ENCODE measurements around the gene PLS1. TPM values are rescaled to one million over a fixed set of nuclear protein-coding genes. Genes with fewer than 3 reads are reported as not detected.
A peak's percentile ranks its signal among the peaks of the same experiment; 100 is the strongest.

Gene PLS1
- total RNA-seq, 1 donor from 2014 or later: 15.7 TPM

DNA sequence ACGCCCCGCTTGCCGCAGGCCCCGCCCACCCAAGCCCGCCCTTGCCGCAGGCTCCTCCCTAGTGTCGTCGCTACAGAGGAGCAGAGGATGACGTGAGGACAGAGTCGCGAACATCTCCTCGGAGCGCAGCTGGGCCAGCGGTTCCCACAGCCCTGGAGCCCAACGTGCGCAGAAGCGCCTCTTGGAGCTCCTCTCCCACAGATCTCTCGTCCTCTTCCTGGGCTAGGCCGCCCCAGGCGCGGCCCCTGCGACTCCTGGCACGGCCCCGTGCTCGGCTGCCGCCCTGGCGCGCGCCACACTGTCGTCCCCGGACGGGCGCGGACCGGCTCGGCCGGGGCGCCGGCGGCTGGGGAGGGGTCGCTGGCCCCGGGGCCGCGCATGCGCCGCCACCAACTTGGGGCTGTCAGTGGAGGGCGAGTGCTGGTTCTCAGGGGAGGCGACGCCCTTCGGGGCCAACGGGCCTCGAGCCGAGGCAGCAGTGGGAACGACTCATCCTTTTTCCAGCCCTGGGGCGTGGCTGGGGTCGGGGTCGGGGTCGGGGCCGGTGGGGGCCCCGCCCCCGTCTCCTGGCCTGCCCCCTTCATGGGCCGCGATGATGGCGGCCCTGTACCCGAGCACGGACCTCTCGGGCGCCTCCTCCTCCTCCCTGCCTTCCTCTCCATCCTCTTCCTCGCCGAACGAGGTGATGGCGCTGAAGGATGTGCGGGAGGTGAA lies 127.9 kb downstream of the PLS1 start, which contains the start of gene TRPC1:
TRPC1 (plus strand) TSS at position 67 of the 714 bp plus-strand sequence; CDS start at position 593, 526 bp downstream.
- TF ChIP-seq, protein P1, sequence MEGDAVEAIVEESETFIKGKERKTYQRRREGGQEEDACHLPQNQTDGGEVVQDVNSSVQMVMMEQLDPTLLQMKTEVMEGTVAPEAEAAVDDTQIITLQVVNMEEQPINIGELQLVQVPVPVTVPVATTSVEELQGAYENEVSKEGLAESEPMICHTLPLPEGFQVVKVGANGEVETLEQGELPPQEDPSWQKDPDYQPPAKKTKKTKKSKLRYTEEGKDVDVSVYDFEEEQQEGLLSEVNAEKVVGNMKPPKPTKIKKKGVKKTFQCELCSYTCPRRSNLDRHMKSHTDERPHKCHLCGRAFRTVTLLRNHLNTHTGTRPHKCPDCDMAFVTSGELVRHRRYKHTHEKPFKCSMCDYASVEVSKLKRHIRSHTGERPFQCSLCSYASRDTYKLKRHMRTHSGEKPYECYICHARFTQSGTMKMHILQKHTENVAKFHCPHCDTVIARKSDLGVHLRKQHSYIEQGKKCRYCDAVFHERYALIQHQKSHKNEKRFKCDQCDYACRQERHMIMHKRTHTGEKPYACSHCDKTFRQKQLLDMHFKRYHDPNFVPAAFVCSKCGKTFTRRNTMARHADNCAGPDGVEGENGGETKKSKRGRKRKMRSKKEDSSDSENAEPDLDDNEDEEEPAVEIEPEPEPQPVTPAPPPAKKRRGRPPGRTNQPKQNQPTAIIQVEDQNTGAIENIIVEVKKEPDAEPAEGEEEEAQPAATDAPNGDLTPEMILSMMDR (IDR thresholded peaks at IDR 0.05; ENCODE audit: unreplicated experiment): no peak
- Mint-ChIP-seq H3K36me3 (ENCODE audit: insufficient read depth) (peaks cover 1% of the 10 kb centered on the region), H3K9me3 (ENCODE audit: low read depth) (peaks cover 12% of the 10 kb centered on the region), H3K4me1 (ENCODE audit: low read depth) (peaks cover 7% of the 10 kb centered on the region), H3K4me3 (ENCODE audit: low read depth) (peak within 1 kb of the TSS; percentile 88), H3K27ac (peak within 1 kb of the TSS; percentile 97), H3K27me3 (no peaks in the 10 kb centered on the region)
- peak; percentile 66 for DNase-seq (ENCODE audit: low spot score, unreplicated experiment)

DNA sequence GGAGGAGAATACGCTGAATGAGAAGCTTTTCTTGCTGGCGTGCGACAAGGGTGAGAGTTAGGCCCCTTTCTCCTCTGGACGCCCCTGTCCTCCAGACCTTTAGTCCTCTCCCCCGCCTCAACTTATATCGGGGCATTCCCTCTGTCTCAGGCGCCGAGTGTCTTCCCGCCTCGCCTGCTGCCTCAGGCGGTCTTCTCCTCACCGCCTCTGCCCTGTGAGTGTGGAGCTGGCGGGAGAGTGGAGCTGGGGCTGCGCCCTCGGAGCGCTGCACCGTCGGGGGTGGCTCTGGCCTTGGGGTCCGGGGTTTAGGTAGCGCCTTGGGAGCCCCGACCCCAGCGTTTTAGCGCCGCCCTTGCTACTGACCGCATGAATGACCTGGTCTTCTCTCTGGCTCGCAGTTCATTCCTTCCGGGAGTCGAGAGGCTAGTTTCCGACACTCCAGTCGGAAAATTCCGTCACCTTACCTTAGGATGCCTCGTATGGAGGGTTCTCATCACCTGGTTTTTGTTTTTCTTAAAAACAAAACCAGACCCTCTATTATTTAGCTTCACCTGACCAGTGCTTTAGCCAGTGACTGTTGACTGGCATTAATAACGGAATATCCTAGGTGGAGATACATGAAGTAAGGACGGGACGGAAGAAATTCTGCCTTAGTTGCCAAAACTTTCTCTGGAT lies 128.6 kb downstream of the PLS1 start:
- H3K4me3 Mint-ChIP-seq (ENCODE audit: low read depth): peak overlapping the region; percentile 88
- peak; percentile 38 for DNase-seq (ENCODE audit: low spot score, unreplicated experiment)
- H3K36me3 Mint-ChIP-seq (ENCODE audit: insufficient read depth): peaks cover 1% of the 10 kb centered on the region
- H3K27me3 Mint-ChIP-seq: no peaks in the 10 kb centered on the region
- H3K9me3 Mint-ChIP-seq (ENCODE audit: low read depth): peaks cover 8% of the 10 kb centered on the region
- TF ChIP-seq, protein P1 (IDR thresholded peaks at IDR 0.05; ENCODE audit: unreplicated experiment): peak; percentile 37
- peak overlapping the region; percentile 97 for H3K27ac Mint-ChIP-seq
- peaks cover 6% of the 10 kb centered on the region for H3K4me1 Mint-ChIP-seq (ENCODE audit: low read depth)

DNA sequence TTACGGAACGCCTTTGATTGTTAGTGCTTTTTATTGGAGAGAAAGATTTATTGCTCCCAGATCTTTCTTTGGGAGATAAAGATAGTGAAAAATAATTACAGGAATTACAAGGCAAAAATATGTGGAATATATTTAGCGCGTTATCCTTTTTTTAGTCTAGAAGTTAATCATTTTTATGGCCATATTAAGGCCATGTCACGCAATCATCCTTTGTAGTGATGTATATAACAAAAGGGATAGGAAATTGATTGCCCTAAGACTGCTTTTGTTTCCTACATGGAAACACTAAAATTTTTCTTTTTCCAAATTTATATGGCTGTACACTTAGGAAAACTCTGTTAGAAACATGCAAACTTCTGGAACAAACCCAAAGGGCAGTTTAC lies 129.2 kb downstream of the PLS1 start:
- DNase-seq (ENCODE audit: low spot score, unreplicated experiment): no peak
- H3K9me3 Mint-ChIP-seq (ENCODE audit: low read depth): peaks cover 8% of the 10 kb centered on the region
- H3K36me3 Mint-ChIP-seq (ENCODE audit: insufficient read depth): peaks cover 1% of the 10 kb centered on the region
- H3K4me3 Mint-ChIP-seq (ENCODE audit: low read depth): peak overlapping the region; percentile 88
- H3K27ac Mint-ChIP-seq: peak overlapping the region; percentile 97
- H3K27me3 Mint-ChIP-seq: no peaks in the 10 kb centered on the region
- TF ChIP-seq, protein P1 (IDR thresholded peaks at IDR 0.05; ENCODE audit: unreplicated experiment): no peak
- H3K4me1 Mint-ChIP-seq (ENCODE audit: low read depth): peaks cover 6% of the 10 kb centered on the region

DNA sequence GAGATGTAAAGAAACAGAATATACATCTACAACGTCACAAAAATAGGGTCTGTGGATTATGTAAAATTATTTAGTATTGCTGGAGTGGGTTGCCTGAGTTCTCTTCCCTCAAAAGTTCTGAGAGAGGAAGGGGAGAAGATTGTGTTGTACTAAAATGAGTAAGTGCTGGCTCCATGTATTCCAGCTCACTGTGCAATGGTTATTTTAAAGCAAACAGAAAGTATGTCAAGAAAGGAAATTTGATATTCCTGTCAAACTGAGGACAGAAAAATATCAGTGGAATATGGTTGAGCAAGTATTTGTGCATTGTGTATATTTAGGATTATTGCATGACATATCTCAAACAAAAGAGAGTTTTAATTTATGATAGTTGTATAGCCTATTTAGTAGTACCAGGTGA lies 129.8 kb downstream of the PLS1 start:
- no peak overlapping the region for H3K4me3 Mint-ChIP-seq (ENCODE audit: low read depth)
- H3K9me3 Mint-ChIP-seq (ENCODE audit: low read depth): peaks cover 8% of the 10 kb centered on the region
- no peak overlapping the region for H3K27ac Mint-ChIP-seq
- H3K27me3 Mint-ChIP-seq: no peaks in the 10 kb centered on the region
- no peak for DNase-seq (ENCODE audit: low spot score, unreplicated experiment)
- H3K4me1 Mint-ChIP-seq (ENCODE audit: low read depth): peaks cover 6% of the 10 kb centered on the region
- TF ChIP-seq, protein P1 (IDR thresholded peaks at IDR 0.05; ENCODE audit: unreplicated experiment): no peak
- H3K36me3 Mint-ChIP-seq (ENCODE audit: insufficient read depth): peaks cover 1% of the 10 kb centered on the region

DNA sequence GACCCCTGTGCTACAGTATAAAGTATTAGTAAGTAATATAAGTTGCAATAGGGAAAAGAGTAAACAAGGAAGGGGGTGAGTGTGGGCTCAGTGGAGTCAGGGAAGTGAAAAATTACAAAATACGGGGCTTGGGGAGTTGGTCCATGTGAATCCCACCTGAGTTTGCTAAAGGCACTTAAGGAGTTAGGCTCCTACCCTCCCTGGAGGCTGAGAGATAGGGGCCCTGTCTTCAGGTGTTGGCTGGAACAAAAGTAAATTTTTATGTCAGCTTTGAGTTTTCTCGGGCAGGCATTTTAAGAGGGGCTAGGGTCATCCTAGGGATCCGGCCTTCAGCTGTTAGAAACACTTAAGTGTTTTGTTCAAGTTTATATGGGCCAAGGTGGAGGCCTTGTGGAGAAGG lies 135.9 kb downstream of the PLS1 start:
- Mint-ChIP-seq H3K4me1 (ENCODE audit: low read depth) (peaks cover 17% of the 10 kb centered on the region), H3K4me3 (ENCODE audit: low read depth) (no peak overlapping the region), H3K36me3 (ENCODE audit: insufficient read depth) (peaks cover 1% of the 10 kb centered on the region), H3K27me3 (no peaks in the 10 kb centered on the region), H3K9me3 (ENCODE audit: low read depth) (no peaks in the 10 kb centered on the region), H3K27ac (no peak overlapping the region)
- DNase-seq (ENCODE audit: low spot score, unreplicated experiment): no peak
- TF ChIP-seq, protein P1 (IDR thresholded peaks at IDR 0.05; ENCODE audit: unreplicated experiment): no peak

Data from progenitor cell of endocrine pancreas (in vitro differentiated cells).